Loucy (cell line): Measurements from ENCODE around the gene CYP8B1.

Experiments
- H2AFZ ChIP-seq: fragments of 200-600 bp; sonication (generic); 2 replicates; pipeline ENCODE4 v1.6.0; 2016; ENCODE audit warnings: antibody characterized with exemption, mild to moderate bottlenecking, low read length, moderate library complexity
- H3F3A ChIP-seq: fragments of 200-600 bp; 2 replicates; pipeline ENCODE4 v1.6.0; 2016; ENCODE audit warnings: antibody characterized with exemption, low read depth, mild to moderate bottlenecking
- H3K27me3 ChIP-seq: fragments of 200-600 bp; sonication (generic); 2 replicates; pipeline ENCODE4 v1.6.1; 2014; ENCODE audit warnings: low read length, mild to moderate bottlenecking; ENCODE audit not compliant: insufficient read depth, poor library complexity, severe bottlenecking
- H3K36me3 ChIP-seq: fragments of 200-600 bp; sonication (generic); 2 replicates; pipeline ENCODE4 v1.6.1; 2016; ENCODE audit warnings: low read length; ENCODE audit not compliant: insufficient read depth
- H3K4me1 ChIP-seq: fragments of 200-600 bp; sonication (generic); 2 replicates; pipeline ENCODE4 v1.5.1; 2014; ENCODE audit warnings: low read length, mild to moderate bottlenecking; ENCODE audit not compliant: insufficient read depth, poor library complexity, severe bottlenecking
- H3K4me2 ChIP-seq: fragments of 200-600 bp; sonication (generic); 2 replicates; pipeline ENCODE4 v1.6.0; 2014; ENCODE audit warnings: antibody characterized with exemption, low read length, low read depth, mild to moderate bottlenecking; ENCODE audit not compliant: poor library complexity, severe bottlenecking
- H3K4me3 ChIP-seq: fragments of 200-600 bp; sonication (generic); 2 replicates; pipeline ENCODE4 v1.5.1; 2014; ENCODE audit warnings: low read length, mild to moderate bottlenecking, mixed read lengths; ENCODE audit not compliant: poor library complexity, severe bottlenecking
- H3K79me2 ChIP-seq: fragments of 200-600 bp; sonication (generic); 2 replicates; pipeline ENCODE4 v1.6.1; 2014; ENCODE audit warnings: low read length; ENCODE audit not compliant: insufficient read depth
- H3K9ac ChIP-seq: fragments of 200-600 bp; sonication (generic); 2 replicates; pipeline ENCODE4 v1.6.0; 2014; ENCODE audit warnings: mild to moderate bottlenecking, low read depth, low read length, moderate library complexity; ENCODE audit not compliant: poor library complexity, severe bottlenecking
- H3K9me2 ChIP-seq: fragments of 200-600 bp; sonication (generic); replicated peaks from 2 replicates; pipeline ENCODE4 v1.6.1; 2016; ENCODE audit warnings: low read depth, low read length, mixed read lengths
- H3K9me3 ChIP-seq: fragments of 200-600 bp; sonication (generic); 2 replicates; pipeline ENCODE4 v1.6.1; 2014; ENCODE audit warnings: mild to moderate bottlenecking, antibody characterized with exemption, low read length, low read depth; ENCODE audit not compliant: insufficient read depth
- H4K20me1 ChIP-seq: fragments of 200-600 bp; sonication (generic); 2 replicates; pipeline ENCODE4 v1.6.0; 2014; ENCODE audit warnings: antibody characterized with exemption, low read length, mild to moderate bottlenecking; ENCODE audit not compliant: insufficient read depth, poor library complexity, severe bottlenecking
- EZH2phosphoT487 ChIP-seq: fragments of 200-600 bp; IDR thresholded peaks from 2 replicates; pipeline ENCODE4 v1.6.1; 2018; ENCODE audit warnings: antibody characterized with exemption, mild to moderate bottlenecking, moderate library complexity, borderline replicate concordance
- TF ChIP-seq, protein P1 (sequence below): fragments of 200-600 bp; sonication (generic); conservative IDR thresholded peaks from 2 replicates; pipeline ENCODE4 v1.5.1; 2014; ENCODE audit warnings: mild to moderate bottlenecking, antibody characterized with exemption, low read length

Gene CYP8B1

GRCh38 chr3:42853056-42853455 lies 22.6 kb downstream of the CYP8B1 start:
- Histone ChIP-seq H3K79me2 (no peaks in the 10 kb centered on the region), H3K36me3 (no peaks in the 10 kb centered on the region), H3K4me1 (no peaks in the 10 kb centered on the region), H4K20me1 (no peaks in the 10 kb centered on the region), H3K4me2 (no peak overlapping the region), H3F3A (no peaks in the 10 kb centered on the region), H3K9me3 (no peaks in the 10 kb centered on the region), H2AFZ (no peak overlapping the region), H3K4me3 (no peak overlapping the region), H3K9me2 (no peaks in the 10 kb centered on the region), H3K27me3 (no peaks in the 10 kb centered on the region), H3K9ac (no peak overlapping the region)
- TF ChIP-seq, protein P1, sequence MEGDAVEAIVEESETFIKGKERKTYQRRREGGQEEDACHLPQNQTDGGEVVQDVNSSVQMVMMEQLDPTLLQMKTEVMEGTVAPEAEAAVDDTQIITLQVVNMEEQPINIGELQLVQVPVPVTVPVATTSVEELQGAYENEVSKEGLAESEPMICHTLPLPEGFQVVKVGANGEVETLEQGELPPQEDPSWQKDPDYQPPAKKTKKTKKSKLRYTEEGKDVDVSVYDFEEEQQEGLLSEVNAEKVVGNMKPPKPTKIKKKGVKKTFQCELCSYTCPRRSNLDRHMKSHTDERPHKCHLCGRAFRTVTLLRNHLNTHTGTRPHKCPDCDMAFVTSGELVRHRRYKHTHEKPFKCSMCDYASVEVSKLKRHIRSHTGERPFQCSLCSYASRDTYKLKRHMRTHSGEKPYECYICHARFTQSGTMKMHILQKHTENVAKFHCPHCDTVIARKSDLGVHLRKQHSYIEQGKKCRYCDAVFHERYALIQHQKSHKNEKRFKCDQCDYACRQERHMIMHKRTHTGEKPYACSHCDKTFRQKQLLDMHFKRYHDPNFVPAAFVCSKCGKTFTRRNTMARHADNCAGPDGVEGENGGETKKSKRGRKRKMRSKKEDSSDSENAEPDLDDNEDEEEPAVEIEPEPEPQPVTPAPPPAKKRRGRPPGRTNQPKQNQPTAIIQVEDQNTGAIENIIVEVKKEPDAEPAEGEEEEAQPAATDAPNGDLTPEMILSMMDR, result no peak
- no peak for TF ChIP-seq EZH2phosphoT487

DNA sequence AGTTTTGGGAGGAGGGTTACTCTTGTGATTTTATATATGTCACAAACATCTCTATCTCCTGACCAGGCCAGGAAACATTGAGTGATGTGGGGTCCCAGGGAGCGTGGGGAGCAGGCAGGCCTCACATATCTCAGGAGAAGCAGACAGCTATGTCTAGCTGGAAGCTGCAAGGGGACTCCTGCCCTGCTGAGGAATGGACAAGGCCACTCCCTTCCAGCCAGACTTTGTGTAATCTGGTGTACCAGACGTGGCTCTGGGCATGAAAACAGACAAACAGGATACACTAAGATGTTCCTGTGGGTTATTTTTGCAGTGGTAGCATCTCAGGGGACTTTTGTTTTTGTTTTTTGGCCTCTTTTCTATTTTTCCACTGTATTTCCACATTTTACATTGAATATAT lies 23.2 kb downstream of the CYP8B1 start:
- Histone ChIP-seq H3K9me2 (no peaks in the 10 kb centered on the region), H3K36me3 (no peaks in the 10 kb centered on the region), H4K20me1 (no peaks in the 10 kb centered on the region), H2AFZ (peak overlapping the region; percentile 48; the same call in 1 of the 2 replicates), H3F3A (no peaks in the 10 kb centered on the region), H3K9ac (no peak overlapping the region), H3K27me3 (no peaks in the 10 kb centered on the region), H3K4me1 (peaks cover 5% of the 10 kb centered on the region), H3K9me3 (no peaks in the 10 kb centered on the region), H3K79me2 (no peaks in the 10 kb centered on the region), H3K4me2 (no peak overlapping the region), H3K4me3 (no peak overlapping the region)
- TF ChIP-seq EZH2phosphoT487, result no peak
- TF ChIP-seq, protein P1, result no peak

GRCh38 chr3:42851228-42851834 lies 24.3 kb downstream of the CYP8B1 start:
- TF ChIP-seq EZH2phosphoT487, result no peak
- TF ChIP-seq, protein P1, result no peak
- Histone ChIP-seq H3K36me3 (no peaks in the 10 kb centered on the region), H3K4me2 (no peak overlapping the region), H3K9ac (no peak overlapping the region), H3F3A (no peaks in the 10 kb centered on the region), H3K4me1 (peaks cover 16% of the 10 kb centered on the region), H4K20me1 (no peaks in the 10 kb centered on the region), H3K4me3 (no peak overlapping the region), H2AFZ (no peak overlapping the region), H3K9me3 (no peaks in the 10 kb centered on the region), H3K9me2 (no peaks in the 10 kb centered on the region), H3K27me3 (no peaks in the 10 kb centered on the region), H3K79me2 (no peaks in the 10 kb centered on the region)
